Left lung (tissue), 10 donors: ENCODE measurements around the gene ZMYND19. TPM values are rescaled to one million over a fixed set of nuclear protein-coding genes. Genes with fewer than 3 reads are reported as not detected.

Source experiments
- ATAC-seq: fragments of 200-7000 bp; cut with Tn5 transposase; one replicate; pipeline ENCODE4 v1.9.1; 2020; ENCODE audit warnings: moderate library complexity
- DNase-seq, 4 donors: peaks; one replicate each; pipeline ENCODE4 v3.0.0-alpha.2; 2013 to 2020
- H3K27ac ChIP-seq, 2 donors: fragments of 200-600 bp; sonication (generic) in 1 of 2; one replicate each; pipeline versions ENCODE4 v1.5.0 to v1.8.0; 2020 to 2021
- H3K27me3 ChIP-seq, 2 donors: fragments of 200-600 bp; sonication (generic) in 1 of 2; one replicate each; pipeline versions ENCODE4 v1.5.0 to v1.8.0; 2020 to 2021
- H3K36me3 ChIP-seq, 2 donors: fragments of 200-600 bp; sonication (generic) in 1 of 2; one replicate each; pipeline versions ENCODE4 v1.5.0 to v1.8.0; 2020 to 2021
- H3K4me1 ChIP-seq, 2 donors: fragments of 200-600 bp; one replicate each; pipeline ENCODE4 v1.8.0; 2021
- H3K4me3 ChIP-seq, 2 donors: fragments of 200-600 bp; sonication (generic) in 1 of 2; one replicate each; pipeline versions ENCODE4 v1.5.0 to v1.8.0; 2020 to 2021; ENCODE audit warnings: mild to moderate bottlenecking in 1 of 2
- H3K9me3 ChIP-seq, 2 donors: fragments of 200-600 bp; sonication (generic) in 1 of 2; one replicate each; pipeline versions ENCODE4 v1.5.0 to v1.8.0; 2020 to 2021
- CTCF ChIP-seq, 2 donors: fragments of 200-600 bp; sonication (generic) in 1 of 2; IDR thresholded peaks; one replicate each; pipeline versions ENCODE4 v1.5.0 to v1.8.0; 2021; ENCODE audit warnings: antibody characterized with exemption in 2 of 2
- intact Hi-C, 2 donors: fragments of 100-400 bp; cut with DNase I; formaldehyde crosslinking; loops; one replicate each; pipeline versions ENCODE4 v1.11.2 to v1.14.2; 2022
- polyA plus RNA-seq, 6 donors: library from polyadenylated mRNA; unstranded; fragments of 120-200 nt; gene quantifications; one replicate each; pipeline ENCODE4 v1.2.1, GENCODE V29; 2013; ENCODE audit not compliant: insufficient read length in 6 of 6
- total RNA-seq, 2 donors: library from RNA; stranded (reverse); fragmentation: NEBNext Ultra II Directional; extraction: Animal tissue kit (Norgen Biotek cat#: 25700); gene quantifications; one replicate each; pipeline ENCODE4 v1.2.1, GENCODE V29; 2021
- donor health status: DM: no; HTN: yes; CAD: no.
- donor health status: DM: no; HTN: no; CAD: no.

ZMYND19 gene
- total and polyA plus RNA-seq, 8 donors: 15.3 to 30.5 (median 21.5) TPM

DNA sequence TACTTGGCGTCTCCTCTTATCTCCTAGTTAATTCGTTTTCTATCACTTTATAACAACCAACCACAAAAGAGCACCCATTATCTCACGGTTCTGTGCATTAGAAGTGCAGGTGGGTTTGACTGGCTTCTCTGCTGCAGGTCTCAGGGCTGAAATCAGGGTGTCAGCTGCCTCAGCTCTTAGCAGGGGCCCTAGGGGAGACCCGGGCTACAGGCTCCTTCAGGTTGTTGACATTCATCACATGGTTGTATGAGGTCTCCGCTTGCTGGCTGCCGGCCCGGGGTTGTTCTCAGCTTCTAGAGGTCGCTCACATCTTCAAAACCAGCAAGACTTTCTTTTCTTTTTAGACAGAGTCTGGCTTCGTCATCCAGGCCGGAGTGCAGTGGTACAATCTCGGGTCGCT, 2.9 kb upstream of the ZMYND19 start:
- peak overlapping the region; percentile 13 to 54 for H3K27ac ChIP-seq
- H3K9me3 ChIP-seq: no peaks in the 10 kb centered on the region
- H3K4me3 ChIP-seq: no peak overlapping the region
- H3K36me3 ChIP-seq: peaks cover 0 to 3% of the 10 kb centered on the region in 2 donors
- peak; percentile 66 for ATAC-seq
- TF ChIP-seq CTCF (IDR thresholded peaks at IDR 0.05): no peak
- H3K27me3 ChIP-seq: no peaks in the 10 kb centered on the region
- DNase-seq: peak in 2 of 4 donors; percentile 77 to 86
- intact Hi-C loops: no loop called here
- H3K4me1 ChIP-seq: peaks cover 14 to 34% of the 10 kb centered on the region in 2 donors

DNA sequence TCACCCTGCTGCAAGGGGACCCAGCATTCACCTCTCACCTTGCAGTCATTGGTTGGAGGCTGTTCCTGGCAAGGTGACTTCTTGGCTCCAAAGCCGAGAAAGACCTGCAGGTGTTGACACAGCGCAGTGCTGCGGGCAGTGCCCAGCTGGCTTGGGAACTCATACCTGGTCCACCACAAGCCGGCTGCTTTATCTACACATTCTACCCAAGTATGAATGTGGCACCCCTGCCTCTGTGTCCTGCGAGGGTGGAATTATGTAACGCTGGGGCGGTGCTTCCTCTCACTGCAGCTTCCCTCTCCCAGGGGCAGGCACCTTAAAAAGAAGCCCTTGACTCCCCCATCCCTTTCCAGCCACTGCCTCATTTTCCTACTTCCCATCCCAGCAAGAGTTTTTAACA, 2.5 kb upstream of the ZMYND19 start:
- Histone ChIP-seq H3K27ac (peak overlapping the region; percentile 13 to 54), H3K4me3 (no peak overlapping the region), H3K27me3 (no peaks in the 10 kb centered on the region), H3K9me3 (no peaks in the 10 kb centered on the region), H3K36me3 (peaks cover 0 to 7% of the 10 kb centered on the region in 2 donors), H3K4me1 (peaks cover 14 to 34% of the 10 kb centered on the region in 2 donors)
- DNase-seq: peak in 2 of 4 donors; percentile 48 to 61
- TF ChIP-seq CTCF (IDR thresholded peaks at IDR 0.05): no peak
- ATAC-seq: peak; percentile 55
- intact Hi-C loops: no loop called here

DNA sequence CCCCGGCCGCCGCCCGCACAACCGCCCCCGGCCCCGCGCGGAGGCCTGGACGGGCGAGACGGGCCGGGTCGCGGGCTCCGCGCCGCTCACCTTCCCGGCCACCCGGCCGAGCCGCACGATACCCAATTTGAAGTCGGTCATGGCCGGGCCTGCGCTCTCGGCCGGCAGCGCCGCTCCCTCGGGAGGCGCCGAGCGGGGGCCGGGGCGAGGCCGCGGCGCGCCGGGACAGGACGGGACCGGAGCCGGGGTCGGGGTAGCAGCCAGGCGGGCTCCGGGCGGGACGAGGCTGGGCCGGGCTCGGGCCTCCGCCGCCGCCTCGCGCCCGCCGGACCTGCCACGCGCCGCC, 216 bp downstream of the ZMYND19 start:
- Histone ChIP-seq H3K4me3 (peak overlapping the region; percentile 51 to 90), H3K27ac (no peak overlapping the region), H3K9me3 (no peaks in the 10 kb centered on the region), H3K4me1 (peaks cover 14 to 34% of the 10 kb centered on the region in 2 donors), H3K36me3 (peaks cover 0 to 31% of the 10 kb centered on the region in 2 donors), H3K27me3 (no peaks in the 10 kb centered on the region)
- DNase-seq (no peak), ATAC-seq (no peak)
- TF ChIP-seq CTCF (IDR thresholded peaks at IDR 0.05): no peak
- intact Hi-C loops: no loop called here

DNA sequence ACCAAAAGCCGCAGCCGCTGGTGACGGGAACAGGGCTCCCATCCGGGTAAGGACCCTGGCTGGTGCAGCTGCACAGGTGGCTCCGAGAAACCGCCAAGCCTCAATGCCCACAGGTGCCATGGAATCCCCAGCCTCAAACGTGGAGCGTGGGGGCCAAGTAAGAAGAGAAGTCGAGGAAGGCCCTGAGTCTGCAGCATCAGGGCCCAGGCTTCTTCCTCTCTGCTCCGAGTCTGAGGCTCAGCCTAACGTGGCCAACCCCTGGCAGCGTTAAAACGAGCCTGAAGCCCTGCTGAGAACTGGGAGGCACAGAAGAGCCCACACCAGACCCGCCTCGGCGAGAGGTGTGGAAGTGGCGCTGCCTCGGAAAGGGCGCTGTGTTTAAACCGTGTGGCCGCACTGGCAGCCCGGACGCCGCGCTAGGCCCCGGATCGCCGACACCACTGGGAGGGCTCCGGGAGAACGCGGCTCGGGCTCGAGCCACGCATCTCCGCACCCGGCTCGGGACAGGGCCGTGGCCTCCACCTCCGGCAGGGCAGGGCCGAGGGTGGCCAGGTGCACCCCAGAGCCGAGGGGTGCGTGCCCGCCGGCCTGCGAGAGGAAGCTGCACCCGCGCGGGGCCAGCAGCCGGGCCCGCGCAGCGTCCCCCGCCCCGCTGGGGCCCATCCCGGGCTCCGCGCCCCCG, 730 bp downstream of the ZMYND19 start:
- no peak for TF ChIP-seq CTCF (IDR thresholded peaks at IDR 0.05)
- H3K4me1 ChIP-seq: peaks cover 14 to 34% of the 10 kb centered on the region in 2 donors
- peak in 2 of 4 donors; percentile 38 to 83 for DNase-seq
- H3K4me3 ChIP-seq: peak overlapping the region; percentile 51 to 90
- H3K36me3 ChIP-seq: peaks cover 0 to 34% of the 10 kb centered on the region in 2 donors
- ATAC-seq: no peak
- no peaks in the 10 kb centered on the region for H3K27me3 ChIP-seq
- no peak overlapping the region for H3K27ac ChIP-seq
- intact Hi-C loops: no loop called here
- no peaks in the 10 kb centered on the region for H3K9me3 ChIP-seq

DNA sequence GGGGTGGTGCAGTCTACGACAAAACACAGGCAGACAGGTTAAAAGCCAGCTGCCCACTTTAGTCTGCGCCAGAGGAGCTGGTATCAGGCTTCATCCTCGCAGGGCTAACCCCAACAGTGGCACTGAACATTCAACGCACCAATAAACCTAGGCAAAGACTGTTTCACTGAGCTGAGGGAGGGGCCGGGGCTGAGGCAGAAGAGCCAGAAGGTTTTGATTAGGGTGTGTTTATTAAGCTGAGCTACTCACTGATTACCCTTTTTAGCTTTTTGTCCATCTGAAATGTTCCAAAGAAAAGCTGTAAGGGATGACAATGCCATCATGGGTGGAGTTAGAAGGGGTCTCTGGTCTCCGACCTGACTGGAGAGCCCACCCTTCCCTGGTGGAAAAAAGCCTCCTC, 1.4 kb downstream of the ZMYND19 start:
- no peak for DNase-seq
- TF ChIP-seq CTCF (IDR thresholded peaks at IDR 0.05): no peak
- no peaks in the 10 kb centered on the region for H3K27me3 ChIP-seq
- intact Hi-C loops: no loop called here
- peak overlapping the region in 1 of 2 donors; percentile 90 for H3K4me3 ChIP-seq
- ATAC-seq: no peak
- no peak overlapping the region for H3K27ac ChIP-seq
- H3K4me1 ChIP-seq: peaks cover 14 to 34% of the 10 kb centered on the region in 2 donors
- no peaks in the 10 kb centered on the region for H3K9me3 ChIP-seq
- peaks cover 0 to 41% of the 10 kb centered on the region in 2 donors for H3K36me3 ChIP-seq
